Kidney epithelial cell (primary cell): ENCODE measurements around the gene HK1. TPM values are rescaled to one million over a fixed set of nuclear protein-coding genes. Genes with fewer than 3 reads are reported as not detected.
A peak's percentile ranks its signal among the peaks of the same experiment; 100 is the strongest.
"Not testable (repeated sequence)": the region's sequence is repeated elsewhere in the genome, so short reads cannot be mapped to it uniquely, and the experiment has no call there.

Source experiments
- DNase-seq: peaks from one replicate; pipeline ENCODE4 v3.0.0-alpha.2; 2010; ENCODE audit warnings: low read depth
- H3K27me3 ChIP-seq: 2 replicates; pipeline ENCODE4 v1.6.0; 2011; ENCODE audit warnings: low read length; ENCODE audit not compliant: control insufficient read depth, insufficient read depth
- H3K36me3 ChIP-seq: 2 replicates; pipeline ENCODE4 v1.5.1; 2011; ENCODE audit warnings: low read length; ENCODE audit not compliant: control insufficient read depth, insufficient read depth
- H3K4me3 ChIP-seq: 2 replicates; pipeline ENCODE4 v1.5.1; 2011; ENCODE audit warnings: low read depth, mild to moderate bottlenecking, control low read depth, low read length
- total RNA-seq: library from RNA; depleted of rRNA; stranded (reverse); fragments of >200 nt; gene quantifications from 2 replicates; pipeline ENCODE4 v1.2.3, GENCODE V29; 2015
- TF ChIP-seq, protein P1 (sequence below): IDR thresholded peaks from 2 replicates; pipeline ENCODE4 v1.5.1; 2011; ENCODE audit warnings: mild to moderate bottlenecking, moderate library complexity, low read length, control low read depth, inconsistent platforms; ENCODE audit not compliant: insufficient read depth, poor library complexity, severe bottlenecking

The HK1 gene
- total RNA-seq, 1 donor from 2014 or later: 81.7 TPM

DNA sequence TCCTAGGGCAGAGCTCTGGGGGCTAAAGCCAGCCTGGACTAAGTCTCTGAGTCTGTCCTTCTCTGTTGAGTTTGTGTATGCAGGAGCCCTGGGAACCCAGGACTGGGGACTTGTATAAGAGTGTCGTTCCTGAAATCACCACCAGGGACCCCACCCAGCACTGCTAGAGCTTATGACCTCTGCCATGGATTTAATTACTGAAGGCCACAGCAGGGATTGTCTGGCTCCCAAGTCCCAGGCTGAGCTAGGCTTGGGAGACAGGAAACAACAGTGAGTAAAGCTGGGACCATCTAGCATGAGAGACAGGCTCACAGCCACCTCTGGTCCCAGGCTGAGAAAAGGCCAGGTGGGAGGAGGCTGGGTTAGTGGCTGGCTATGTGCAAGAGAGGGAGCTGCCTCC lies 171.5 kb downstream of the HK1 start:
- TF ChIP-seq, protein P1, sequence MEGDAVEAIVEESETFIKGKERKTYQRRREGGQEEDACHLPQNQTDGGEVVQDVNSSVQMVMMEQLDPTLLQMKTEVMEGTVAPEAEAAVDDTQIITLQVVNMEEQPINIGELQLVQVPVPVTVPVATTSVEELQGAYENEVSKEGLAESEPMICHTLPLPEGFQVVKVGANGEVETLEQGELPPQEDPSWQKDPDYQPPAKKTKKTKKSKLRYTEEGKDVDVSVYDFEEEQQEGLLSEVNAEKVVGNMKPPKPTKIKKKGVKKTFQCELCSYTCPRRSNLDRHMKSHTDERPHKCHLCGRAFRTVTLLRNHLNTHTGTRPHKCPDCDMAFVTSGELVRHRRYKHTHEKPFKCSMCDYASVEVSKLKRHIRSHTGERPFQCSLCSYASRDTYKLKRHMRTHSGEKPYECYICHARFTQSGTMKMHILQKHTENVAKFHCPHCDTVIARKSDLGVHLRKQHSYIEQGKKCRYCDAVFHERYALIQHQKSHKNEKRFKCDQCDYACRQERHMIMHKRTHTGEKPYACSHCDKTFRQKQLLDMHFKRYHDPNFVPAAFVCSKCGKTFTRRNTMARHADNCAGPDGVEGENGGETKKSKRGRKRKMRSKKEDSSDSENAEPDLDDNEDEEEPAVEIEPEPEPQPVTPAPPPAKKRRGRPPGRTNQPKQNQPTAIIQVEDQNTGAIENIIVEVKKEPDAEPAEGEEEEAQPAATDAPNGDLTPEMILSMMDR: peak; percentile 53
- no peak overlapping the region for H3K4me3 ChIP-seq
- no peak for DNase-seq

DNA sequence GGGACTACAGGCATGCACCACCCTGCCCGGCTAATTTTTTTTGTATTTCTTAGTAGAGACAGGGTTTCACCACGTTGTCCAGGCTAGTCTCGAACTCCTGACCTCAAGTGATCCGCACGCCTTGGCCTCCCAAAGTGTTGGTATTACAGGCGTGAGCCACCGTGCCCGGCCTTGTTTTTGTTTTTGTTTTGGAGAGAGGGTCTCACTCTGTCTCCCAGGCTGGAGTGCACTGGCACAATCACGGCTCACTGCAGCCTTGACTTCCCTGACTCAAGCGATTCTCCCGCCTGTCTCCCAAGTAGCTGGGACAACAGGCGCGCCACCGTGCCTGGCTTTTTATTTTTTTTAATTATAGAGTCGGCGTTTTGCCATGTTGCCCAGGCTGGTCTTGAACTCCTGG lies 172.1 kb downstream of the HK1 start:
- H3K4me3 ChIP-seq, DNase-seq, H3K27me3 ChIP-seq, H3K36me3 ChIP-seq: not testable (repeated sequence)

More for the DNA sequence above, 171.5 kb downstream of the HK1 start:
- peaks cover 2% of the 10 kb centered on the region for H3K27me3 ChIP-seq
- no peaks in the 10 kb centered on the region for H3K36me3 ChIP-seq

DNA sequence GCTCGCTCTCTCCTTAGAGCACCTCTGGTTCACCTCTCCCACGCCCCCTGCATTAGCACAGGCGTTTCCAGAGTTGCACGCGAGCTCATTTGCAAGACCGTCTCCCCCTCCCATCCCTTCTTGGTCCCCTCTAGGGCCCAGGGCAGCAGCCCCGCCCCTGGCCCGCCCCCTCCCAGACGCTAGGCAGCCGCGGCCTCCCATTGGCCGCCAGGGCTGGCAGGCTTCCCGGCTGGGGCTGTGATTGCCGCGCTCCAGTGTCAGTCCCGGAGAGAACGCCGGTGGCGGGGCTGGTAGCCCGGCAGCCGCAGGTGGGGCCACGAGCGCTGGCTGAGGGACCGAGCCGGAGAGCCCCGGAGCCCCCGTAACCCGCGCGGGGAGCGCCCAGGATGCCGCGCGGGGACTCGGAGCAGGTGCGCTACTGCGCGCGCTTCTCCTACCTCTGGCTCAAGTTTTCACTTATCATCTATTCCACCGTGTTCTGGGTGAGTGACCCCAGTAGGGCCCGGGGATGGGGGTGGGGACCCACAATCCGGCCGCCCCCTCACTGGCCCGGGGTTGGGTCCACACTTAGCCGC lies 173.0 kb downstream of the HK1 start, which contains the start of gene TSPAN15:
TSPAN15 (plus strand) TSS at position 257 of the 575 bp plus-strand sequence; CDS start at position 387, 130 bp downstream.
- TF ChIP-seq, protein P1: no peak
- H3K4me3 ChIP-seq: peak within 1 kb of the TSS; percentile 63
- no peaks in the 10 kb centered on the region for H3K36me3 ChIP-seq
- peaks cover 2% of the 10 kb centered on the region for H3K27me3 ChIP-seq
- no peak for DNase-seq

Other genes starting within 250 kb of the HK1 start
- 1.5 and 3.0 TPM in 2 replicates for gene SRGN, start 190.4 kb upstream of the HK1 start, total RNA-seq
- gene VPS26A, start 154.3 kb upstream of the HK1 start, total RNA-seq: 45.0 and 48.7 TPM in 2 replicates
- gene SUPV3L1, start 98.3 kb upstream of the HK1 start, total RNA-seq: 36.1 and 41.2 TPM in 2 replicates
- 125 and 126 TPM in 2 replicates for gene HKDC1, start 58.2 kb upstream of the HK1 start, total RNA-seq
- 0.27 TPM in 1 of 2 replicates, not detected in the other for gene TACR2, start 138.4 kb downstream of the HK1 start, total RNA-seq
- 19.4 and 22.4 TPM in 2 replicates for gene TSPAN15, start 173.0 kb downstream of the HK1 start, total RNA-seq